ENCODE measurements around the gene CXCL3.

The CXCL3 gene

GRCh38 chr4:74057588-74057987, 19.1 kb upstream of the CXCL3 start:
- POLR2A ChIA-PET = no interaction called here
- no peak for DNase-seq (ENCODE audit: extremely low spot score)
- CTCF ChIA-PET = no interaction called here
- TF ChIP-seq HDGF (IDR thresholded peaks at IDR 0.05; ENCODE audit: borderline replicate concordance) (no peak), NFRKB (IDR thresholded peaks at IDR 0.05) (no peak), L3MBTL2 (conservative IDR thresholded peaks at IDR 0.05) (no peak), BHLHE40 (IDR thresholded peaks at IDR 0.05; ENCODE audit: borderline replicate concordance) (no peak), LEF1 (IDR thresholded peaks at IDR 0.05; ENCODE audit: borderline replicate concordance) (no peak), FOXK2 (IDR thresholded peaks at IDR 0.05) (no peak), FOXM1 (IDR thresholded peaks at IDR 0.05; ENCODE audit: borderline replicate concordance) (no peak)

- POLR2A ChIA-PET = no interaction called here
These were observed 18.5 kb upstream of the CXCL3 start for GRCh38 chr4:74056858-74057562.

GRCh38 chr4:74056114-74056857, 17.8 kb upstream of the CXCL3 start:
- POLR2A ChIA-PET = no interaction called here

More at GRCh38 chr4:74056858-74057562, 18.5 kb upstream of the CXCL3 start:
- TF ChIP-seq SP1 (IDR thresholded peaks at IDR 0.05) (no peak), CTBP1 (IDR thresholded peaks at IDR 0.05; ENCODE audit: borderline replicate concordance) (no peak), HDGF (IDR thresholded peaks at IDR 0.05; ENCODE audit: borderline replicate concordance) (no peak), ELF4 (IDR thresholded peaks at IDR 0.05) (no peak), L3MBTL2 (conservative IDR thresholded peaks at IDR 0.05) (no peak), ZNF384 (IDR thresholded peaks at IDR 0.05) (no peak), ARNT (IDR thresholded peaks at IDR 0.05) (no peak), NFRKB (IDR thresholded peaks at IDR 0.05) (no peak), LEF1 (IDR thresholded peaks at IDR 0.05; ENCODE audit: borderline replicate concordance) (no peak), PKNOX1 (IDR thresholded peaks at IDR 0.05) (no peak), FOXK2 (IDR thresholded peaks at IDR 0.05) (no peak), FOXM1 (IDR thresholded peaks at IDR 0.05; ENCODE audit: borderline replicate concordance) (no peak), FOXA1 (IDR thresholded peaks at IDR 0.05) (no peak), TARDBP (IDR thresholded peaks at IDR 0.05) (no peak), BHLHE40 (IDR thresholded peaks at IDR 0.05; ENCODE audit: borderline replicate concordance) (no peak)
- CTCF ChIA-PET = no interaction called here
- no peak for DNase-seq (ENCODE audit: extremely low spot score)

GRCh38 chr4:74055498-74055897, 17.0 kb upstream of the CXCL3 start:
- POLR2A ChIA-PET = no interaction called here
- DNase-seq (ENCODE audit: extremely low spot score) = no peak
- CTCF ChIA-PET = interaction anchor here (0.6 to 1.0 kb wide), 2 partner anchors 9 to 18 kb away, joined by 3 to 4 read pairs; no protein-coding TSS in a partner anchor
- TF ChIP-seq L3MBTL2 (conservative IDR thresholded peaks at IDR 0.05) (no peak), PKNOX1 (IDR thresholded peaks at IDR 0.05) (peak; percentile 43; the same call in 1 of the 2 replicates)

More at GRCh38 chr4:74056114-74056857, 17.8 kb upstream of the CXCL3 start:
- no peak for TF ChIP-seq FOXA1 (IDR thresholded peaks at IDR 0.05)
- TF ChIP-seq CTBP1 (IDR thresholded peaks at IDR 0.05; ENCODE audit: borderline replicate concordance) = no peak
- TF ChIP-seq LEF1 (IDR thresholded peaks at IDR 0.05; ENCODE audit: borderline replicate concordance) = no peak
- TF ChIP-seq NFRKB (IDR thresholded peaks at IDR 0.05) = no peak
- no peak for TF ChIP-seq ARNT (IDR thresholded peaks at IDR 0.05)
- no peak for TF ChIP-seq ZNF384 (IDR thresholded peaks at IDR 0.05)
- TF ChIP-seq SP1 (IDR thresholded peaks at IDR 0.05) = no peak
- TF ChIP-seq FOXK2 (IDR thresholded peaks at IDR 0.05) = no peak
- TF ChIP-seq SUZ12 (IDR thresholded peaks at IDR 0.05) = no peak
- no peak for TF ChIP-seq FOXM1 (IDR thresholded peaks at IDR 0.05; ENCODE audit: borderline replicate concordance)
- TF ChIP-seq PKNOX1 (IDR thresholded peaks at IDR 0.05) = no peak
- TF ChIP-seq ELF4 (IDR thresholded peaks at IDR 0.05) = no peak
- no peak for TF ChIP-seq BHLHE40 (IDR thresholded peaks at IDR 0.05; ENCODE audit: borderline replicate concordance)
- TF ChIP-seq L3MBTL2 (conservative IDR thresholded peaks at IDR 0.05) = no peak
- CTCF ChIA-PET = interaction anchor here (0.6 to 1.0 kb wide), 2 partner anchors 9 to 19 kb away, joined by 3 to 4 read pairs; no protein-coding TSS in a partner anchor
- no peak for DNase-seq (ENCODE audit: extremely low spot score)

GRCh38 chr4:74055096-74055495, 16.6 kb upstream of the CXCL3 start:
- POLR2A ChIA-PET = no interaction called here
- no peak for DNase-seq (ENCODE audit: extremely low spot score)
- TF ChIP-seq FOXK2 (IDR thresholded peaks at IDR 0.05) = no peak
- no peak for TF ChIP-seq PKNOX1 (IDR thresholded peaks at IDR 0.05)
- TF ChIP-seq L3MBTL2 (conservative IDR thresholded peaks at IDR 0.05) = no peak
- no peak for TF ChIP-seq SP1 (IDR thresholded peaks at IDR 0.05)
- no peak for TF ChIP-seq ARNT (IDR thresholded peaks at IDR 0.05)
- TF ChIP-seq BHLHE40 (IDR thresholded peaks at IDR 0.05; ENCODE audit: borderline replicate concordance) = no peak
- no peak for TF ChIP-seq CTBP1 (IDR thresholded peaks at IDR 0.05; ENCODE audit: borderline replicate concordance)
- CTCF ChIA-PET = interaction anchor here (1.0 kb wide), 1 partner anchor 17 kb away, joined by 3 read pairs; no protein-coding TSS in a partner anchor

Data from HEK293T (cell line).